GM12878 (cell line): ENCODE results near the gene THAP5. TPM values are rescaled to one million over a fixed set of nuclear protein-coding genes. Genes with fewer than 3 reads are reported as not detected.

ENCODE experiments used
- ATAC-seq: fragments of 200-7000 bp; cut with Tn5 transposase; 3 replicates; pipeline ENCODE4 v1.9.1; 2020; ENCODE audit warnings: mild to moderate bottlenecking, moderate library complexity
- BruUV-seq: library from RNA; stranded (reverse); fragments of 400-500 nt; replicated peaks from 2 replicates; lab custom pipeline; 2021; lab: Mats Ljungman, UMichigan
- CTCF ChIA-PET: fragments of 300-600 bp; sonication (Branson Sonifier 250); formaldehyde crosslinking; extraction: SDS; loops from one replicate; lab custom pipeline; 2021; ENCODE audit warnings: inconsistent platforms; lab: Yijun Ruan, JAX
- POLR2A ChIA-PET: fragments of 350-600 bp; formaldehyde crosslinking; extraction: SDS; loops from one replicate; lab custom pipeline; 2021; ENCODE audit warnings: inconsistent platforms; lab: Charles Lee
- RAD21 ChIA-PET: fragments of 300-600 bp; sonication (Branson Sonifier 250); formaldehyde crosslinking; loops from one replicate; lab custom pipeline; 2023; ENCODE audit warnings: antibody characterized with exemption; ENCODE audit not compliant: unreplicated experiment; lab: Charles Lee
- SMC1A ChIA-PET: fragments of 300-600 bp; sonication (Branson Sonifier 250); formaldehyde crosslinking; loops from one replicate; lab custom pipeline; 2023; ENCODE audit not compliant: unreplicated experiment, uncharacterized antibody; lab: Charles Lee
- DNase-seq: peaks from one replicate; pipeline ENCODE4 v3.0.0-alpha.2; 2011; ENCODE audit warnings: low read depth, low spot score
- FAIRE-seq: peaks from 3 replicates; lab custom pipeline; 2011; peaks lifted over from hg19 to GRCh38; lab: Jason Lieb, UNC
- H2AFZ ChIP-seq: 2 replicates; pipeline ENCODE4 v1.6.0; 2011; ENCODE audit warnings: low read depth, low read length, control low read depth; ENCODE audit not compliant: control insufficient read depth
- H3K27ac ChIP-seq: 2 replicates; pipeline ENCODE4 v1.5.1; 2011; ENCODE audit warnings: control low read depth; ENCODE audit not compliant: control insufficient read depth, insufficient read depth
- H3K27me3 ChIP-seq, 2 experiments: replicated peaks in 1 of 2; 2 replicates each; pipeline versions ENCODE4 v1.6.0 to v1.6.1; 2011; ENCODE audit warnings: low read length in 1 of 2; ENCODE audit not compliant: control insufficient read depth in 2 of 2, insufficient read depth in 2 of 2
- H3K36me3 ChIP-seq, 2 experiments: 2 replicates each; pipeline ENCODE4 v1.5.1; 2011; ENCODE audit warnings: low read length in 1 of 2; ENCODE audit not compliant: control insufficient read depth in 2 of 2, insufficient read depth in 2 of 2
- H3K4me1 ChIP-seq: 2 replicates; pipeline ENCODE4 v1.6.1; 2011; ENCODE audit warnings: mild to moderate bottlenecking, low read length, moderate library complexity, mixed read lengths; ENCODE audit not compliant: control insufficient read depth, insufficient read depth
- H3K4me2 ChIP-seq: 2 replicates; pipeline ENCODE4 v1.6.0; 2011; ENCODE audit warnings: control low read depth; ENCODE audit not compliant: control insufficient read depth, insufficient read depth
- H3K4me3 ChIP-seq: fragments of 200-600 bp; sonication (generic); 2 replicates; pipeline ENCODE4 v1.5.1; 2016
- H3K79me2 ChIP-seq: 2 replicates; pipeline ENCODE4 v1.6.0; 2011; ENCODE audit warnings: low read length; ENCODE audit not compliant: control insufficient read depth, insufficient read depth
- H3K9ac ChIP-seq: 2 replicates; pipeline ENCODE4 v1.8.0; 2011; ENCODE audit warnings: low read length, control low read depth, mixed read lengths; ENCODE audit not compliant: control insufficient read depth, insufficient read depth
- H3K9me3 ChIP-seq: replicated peaks from 3 replicates; pipeline ENCODE4 v1.5.1; 2011; ENCODE audit warnings: mild to moderate bottlenecking, low read length; ENCODE audit not compliant: control insufficient read depth, insufficient read depth
- H4K20me1 ChIP-seq: 2 replicates; pipeline ENCODE4 v1.6.0; 2011; ENCODE audit not compliant: control insufficient read depth, insufficient read depth
- BACH1 ChIP-seq: fragments of 450-650 bp; IDR thresholded peaks from 2 replicates; pipeline ENCODE4 v1.6.1; 2017; ENCODE audit warnings: mild to moderate bottlenecking, borderline replicate concordance
- EED ChIP-seq: sonication (generic); IDR thresholded peaks from 2 replicates; pipeline ENCODE4 v1.6.1; 2016; ENCODE audit warnings: antibody characterized with exemption, low read depth
- EP300 ChIP-seq, 2 experiments: fragments of 150-350 bp in 1 of 2; IDR thresholded peaks; 2 replicates each; pipeline ENCODE4 v1.6.1; 2011 to 2012; ENCODE audit warnings: low read depth in 2 of 2, low read length in 2 of 2, borderline replicate concordance in 1 of 2, improper control_type of control experiment in 1 of 2, inconsistent platforms in 1 of 2; ENCODE audit not compliant: control insufficient read depth in 1 of 2
- EZH2 ChIP-seq: IDR thresholded peaks from 2 replicates; pipeline ENCODE4 v1.6.1; 2012; ENCODE audit warnings: low read depth, mild to moderate bottlenecking, control low read depth, inconsistent platforms, low read length, borderline replicate concordance; ENCODE audit not compliant: control insufficient read depth
- FOXK2 ChIP-seq: fragments of 450-650 bp; IDR thresholded peaks from 2 replicates; pipeline ENCODE4 v1.6.1; 2017; ENCODE audit warnings: mild to moderate bottlenecking, moderate library complexity
- HCFC1 ChIP-seq: fragments of 150-350 bp; IDR thresholded peaks from 2 replicates; pipeline ENCODE4 v1.6.1; 2014; ENCODE audit warnings: low read length
- HDAC2 ChIP-seq: fragments of 200-600 bp; sonication (generic); IDR thresholded peaks from 2 replicates; pipeline ENCODE4 v1.6.1; 2017
- HDGF ChIP-seq: fragments of 450-650 bp; IDR thresholded peaks from 2 replicates; pipeline ENCODE4 v1.6.1; 2016; ENCODE audit warnings: antibody characterized with exemption
- HSF1 ChIP-seq: fragments of 150-350 bp; IDR thresholded peaks from 2 replicates; pipeline ENCODE4 v1.6.1; 2014; ENCODE audit warnings: mild to moderate bottlenecking, low read depth, low read length
- IRF4 ChIP-seq: IDR thresholded peaks from 2 replicates; pipeline ENCODE4 v1.6.1; 2011; ENCODE audit warnings: low read depth, low read length
- MXI1 ChIP-seq: fragments of 150-350 bp; IDR thresholded peaks from 2 replicates; pipeline ENCODE4 v1.6.1; 2011; ENCODE audit warnings: low read depth, mild to moderate bottlenecking, inconsistent platforms, low read length, improper control_type of control experiment
- MYC ChIP-seq: IDR thresholded peaks from 2 replicates; pipeline ENCODE4 v1.6.1; 2011; ENCODE audit warnings: mild to moderate bottlenecking, low read length, moderate library complexity, inconsistent platforms; ENCODE audit not compliant: insufficient read depth, insufficient replicate concordance, insufficient read length, severe bottlenecking
- NBN ChIP-seq: fragments of 450-650 bp; IDR thresholded peaks from 2 replicates; pipeline ENCODE4 v1.6.1; 2016
- NRF1 ChIP-seq: conservative IDR thresholded peaks from 2 replicates; pipeline ENCODE4 v1.6.1; 2011; ENCODE audit warnings: mild to moderate bottlenecking, low read depth, low read length, improper control_type of control experiment
- POU2F2 ChIP-seq: IDR thresholded peaks from 3 replicates; pipeline ENCODE4 v1.6.1; 2011; ENCODE audit warnings: low read depth, mild to moderate bottlenecking, low read length, borderline replicate concordance
- RFX5 ChIP-seq: IDR thresholded peaks from 2 replicates; pipeline ENCODE4 v1.6.1; 2011; ENCODE audit warnings: low read depth, low read length, improper control_type of control experiment
- SMAD1 ChIP-seq: fragments of 450-650 bp; IDR thresholded peaks from 2 replicates; pipeline ENCODE4 v1.6.1; 2018; ENCODE audit warnings: mild to moderate bottlenecking, low read depth; ENCODE audit not compliant: partially characterized antibody
- SP1 ChIP-seq: IDR thresholded peaks from one replicate; pipeline ENCODE4 v1.6.1; 2011; ENCODE audit warnings: low read depth, low read length
- SUPT20H ChIP-seq: IDR thresholded peaks from 2 replicates; pipeline ENCODE4 v1.6.1; 2011; ENCODE audit warnings: low read depth, mild to moderate bottlenecking, low read length, moderate library complexity, borderline replicate concordance; ENCODE audit not compliant: control insufficient read depth
- ZNF217 ChIP-seq: fragments of 450-650 bp; IDR thresholded peaks from 2 replicates; pipeline ENCODE4 v1.6.1; 2017; ENCODE audit warnings: antibody characterized with exemption, mild to moderate bottlenecking
- ZNF274 ChIP-seq: IDR thresholded peaks from one replicate; pipeline ENCODE4 v1.8.0; 2011; ENCODE audit not compliant: insufficient read length, insufficient read depth
- ZNF384 ChIP-seq: IDR thresholded peaks from 2 replicates; pipeline ENCODE4 v1.6.1; 2012; ENCODE audit warnings: low read depth, mild to moderate bottlenecking, low read length, improper control_type of control experiment, borderline replicate concordance
- WGBS: methylation state at CpG from one replicate; pipeline ENCODE4 v1.1.6; 2016; ENCODE audit warnings: low lambda C conversion rate; ENCODE audit not compliant: insufficient replicate concordance, insufficient coverage; ENCODE audit errors: missing lambda C conversion rate; 5-methylcytosine and 5-hydroxymethylcytosine counted together
- in situ Hi-C: fragments of 300-500 bp; cut with MboI; formaldehyde crosslinking; loops from 9 replicates; pipeline ENCODE4 v1.14.3; 2018; ENCODE audit warnings: mixed read lengths
- intact Hi-C: fragments of 100-400 bp; cut with micrococcal nuclease; formaldehyde crosslinking; loops from one replicate; pipeline ENCODE4 v1.14.2; 2022; ENCODE audit not compliant: unreplicated experiment
- polyA plus RNA-seq, 11 experiments: library from polyadenylated mRNA; depleted of rRNA in 4 of 11; unstranded in 6 of 11; stranded (reverse) in 5 of 11; fragments of >200 nt; fragmentation: Nextera tagmentation in 4 of 11; fragmentation: Illumina TruSeq in 1 of 11; extraction: Ambion mirVana in 4 of 11; extraction: Trizol in 1 of 11; gene quantifications; 1 replicate in 1 of 11; 2 replicates in 10 of 11; pipeline versions ENCODE4 v1.2.1 to v1.2.3, GENCODE V29; 2011 to 2016; ENCODE audit warnings: inconsistent platforms in 2 of 11, missing spikeins in 2 of 11, low read depth in 1 of 11
- total RNA-seq, 4 experiments: library from RNA; depleted of rRNA in 3 of 4; stranded (reverse); fragments of >200 nt in 3 of 4; fragmentation: Illumina TruSeq in 1 of 4; extraction: Trizol in 1 of 4; gene quantifications; 2 replicates each; pipeline versions ENCODE4 v1.2.1 to v1.2.3, GENCODE V29; 2013 to 2021
- TF ChIP-seq, protein P1 (sequence below), 3 experiments: IDR thresholded peaks in 2 of 3; conservative IDR thresholded peaks in 1 of 3; 2 replicates each; pipeline ENCODE4 v1.5.1; 2011; ENCODE audit warnings: low read depth in 3 of 3, low read length in 3 of 3, mild to moderate bottlenecking in 3 of 3, control low read depth in 2 of 3, moderate library complexity in 2 of 3, inconsistent platforms in 1 of 3, mixed read lengths in 1 of 3; ENCODE audit not compliant: control insufficient read depth in 2 of 3, insufficient read depth in 1 of 3; ENCODE audit errors: extremely low read depth in 1 of 3

Gene THAP5
- total and polyA plus RNA-seq, 10 of the 15 experiments (the other 5 are each of a cell fraction or from before 2014, with no cell fraction given), result 13.0 to 47.7 (median 24.2) TPM

DNA sequence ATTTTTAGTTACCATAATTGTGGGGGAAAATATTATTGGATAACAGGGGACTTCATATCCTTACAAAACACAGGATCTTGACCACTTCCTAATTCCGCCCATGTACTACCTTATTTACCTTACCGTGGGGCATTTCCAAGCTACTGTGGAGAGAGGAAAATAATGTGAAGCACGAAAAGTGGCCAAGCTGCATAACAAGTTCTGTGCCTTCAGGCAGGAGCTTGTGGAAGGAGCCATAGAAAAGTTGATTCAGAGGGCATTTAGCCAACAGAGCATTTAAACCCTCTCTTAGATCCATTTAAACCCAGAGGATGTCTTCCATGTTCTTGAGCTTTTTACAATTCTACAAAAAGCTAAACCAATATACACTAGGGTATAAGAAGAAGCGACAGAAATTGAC lies 41.8 kb upstream of the THAP5 start (continued):
- TF ChIP-seq SUPT20H (no peak), SP1 (no peak), ZNF217 (no peak), ZNF384 (no peak), EP300 (IDR thresholded peaks at IDR 0.05; ENCODE audit: borderline replicate concordance in 1 of 2, control insufficient read depth in 1 of 2, low read depth in 2 of 2, low read length in 2 of 2) (no peak), IRF4 (no peak), HCFC1 (no peak), HDGF (no peak), RFX5 (no peak), EED (no peak)
- TF ChIP-seq, protein P1, sequence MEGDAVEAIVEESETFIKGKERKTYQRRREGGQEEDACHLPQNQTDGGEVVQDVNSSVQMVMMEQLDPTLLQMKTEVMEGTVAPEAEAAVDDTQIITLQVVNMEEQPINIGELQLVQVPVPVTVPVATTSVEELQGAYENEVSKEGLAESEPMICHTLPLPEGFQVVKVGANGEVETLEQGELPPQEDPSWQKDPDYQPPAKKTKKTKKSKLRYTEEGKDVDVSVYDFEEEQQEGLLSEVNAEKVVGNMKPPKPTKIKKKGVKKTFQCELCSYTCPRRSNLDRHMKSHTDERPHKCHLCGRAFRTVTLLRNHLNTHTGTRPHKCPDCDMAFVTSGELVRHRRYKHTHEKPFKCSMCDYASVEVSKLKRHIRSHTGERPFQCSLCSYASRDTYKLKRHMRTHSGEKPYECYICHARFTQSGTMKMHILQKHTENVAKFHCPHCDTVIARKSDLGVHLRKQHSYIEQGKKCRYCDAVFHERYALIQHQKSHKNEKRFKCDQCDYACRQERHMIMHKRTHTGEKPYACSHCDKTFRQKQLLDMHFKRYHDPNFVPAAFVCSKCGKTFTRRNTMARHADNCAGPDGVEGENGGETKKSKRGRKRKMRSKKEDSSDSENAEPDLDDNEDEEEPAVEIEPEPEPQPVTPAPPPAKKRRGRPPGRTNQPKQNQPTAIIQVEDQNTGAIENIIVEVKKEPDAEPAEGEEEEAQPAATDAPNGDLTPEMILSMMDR (IDR thresholded peaks at IDR 0.05 in 2 of 3, conservative IDR thresholded peaks at IDR 0.05 in 1 of 3; ENCODE audit: control insufficient read depth in 2 of 3, extremely low read depth in 1 of 3, insufficient read depth in 1 of 3, low read depth in 3 of 3, low read length in 3 of 3), result no peak
- TF ChIP-seq, all 136 proteins: peak for 0

GRCh38 chr7:108609643-108610042 lies 40.1 kb upstream of the THAP5 start:
- WGBS, result 24% methylated on average over 2 of the region's 2 CpGs
- no peaks in the 10 kb centered on the region for H3K9me3 ChIP-seq
- POLR2A ChIA-PET, result no interaction called here
- H3K79me2 ChIP-seq, result no peaks in the 10 kb centered on the region
- in situ Hi-C loops (no loop called here), intact Hi-C loops (loop anchor here (10.0 kb wide), 1 partner anchor 1835 kb away; no protein-coding TSS in a partner anchor)
- no peak overlapping the region for H3K4me2 ChIP-seq
- H3K4me1 ChIP-seq, result no peaks in the 10 kb centered on the region
- CTCF ChIA-PET, result interaction anchor here (0.8 to 1.4 kb wide), 4 partner anchors 9 to 196 kb away, joined by 3 to 5 read pairs (median 3); no protein-coding TSS in a partner anchor
- H3K27me3 ChIP-seq, result peaks cover 0 to 4% of the 10 kb centered on the region in 2 experiments; a peak in 2 of 4 replicates
- H3K9ac ChIP-seq, result no peak overlapping the region
- H3K4me3 ChIP-seq, result no peak overlapping the region
- RAD21 ChIA-PET, result no interaction called here
- no peaks in the 10 kb centered on the region for H3K36me3 ChIP-seq
- ATAC-seq, result no peak
- FAIRE-seq, result no peak
- BruUV-seq, result no TSS peak
- SMC1A ChIA-PET, result interaction anchor here (1.0 to 1.8 kb wide), 2 partner anchors 9 to 79 kb away, joined by 3 to 7 read pairs; no protein-coding TSS in a partner anchor
- H3K27ac ChIP-seq, result no peak overlapping the region
- no peaks in the 10 kb centered on the region for H4K20me1 ChIP-seq
- H2AFZ ChIP-seq, result no peak overlapping the region
- no peak for DNase-seq
- TF ChIP-seq SMAD1 (no peak), MXI1 (no peak), HDAC2 (no peak), ZNF274 (no peak), FOXK2 (no peak), EZH2 (no peak), HSF1 (no peak), NRF1 (no peak), POU2F2 (no peak), BACH1 (no peak), NBN (no peak), MYC (no peak)
